HCT116 (cell line): ENCODE results near the gene GBP6. TPM values are rescaled to one million over a fixed set of nuclear protein-coding genes. Genes with fewer than 3 reads are reported as not detected.

Experiments
- ATAC-seq: fragments of 200-7000 bp; cut with Tn5 transposase; 2 replicates; pipeline ENCODE4 v1.9.1; 2020; ENCODE audit warnings: mild to moderate bottlenecking, moderate library complexity
- BruUV-seq: library from RNA; stranded (reverse); fragments of 400-500 nt; replicated peaks from 2 replicates; lab custom pipeline; 2021; lab: Mats Ljungman, UMichigan
- CTCF ChIA-PET: fragments of 300-600 bp; sonication (Branson Sonifier 250); formaldehyde crosslinking; loops from one replicate; lab custom pipeline; 2021; ENCODE audit warnings: antibody characterized with exemption; lab: Charles Lee
- POLR2A ChIA-PET: fragments of 300-600, 350-600 bp; sonication (Branson Sonifier 250); formaldehyde crosslinking; loops from one replicate; lab custom pipeline; 2021; ENCODE audit warnings: antibody characterized with exemption; lab: Charles Lee
- RAD21 ChIA-PET, 2 experiments: fragments of 300-600 bp; sonication (Branson Sonifier 250); formaldehyde crosslinking; loops; one replicate each; lab custom pipeline; 2023; ENCODE audit warnings: low total read pairs in 2 of 2; ENCODE audit not compliant: uncharacterized antibody in 2 of 2, unreplicated experiment in 2 of 2, low non-redundant PET in 1 of 2; lab: Charles Lee
- DNase-seq: peaks from one replicate; pipeline ENCODE4 v3.0.0-alpha.2; 2010; ENCODE audit warnings: low read depth, low spot score
- H2AFZ ChIP-seq: fragments of 200-600 bp; shearing (Covaris generic), sonication (generic); 2 replicates; pipeline ENCODE4 v1.6.1; 2017; ENCODE audit warnings: low read depth, mixed run types, mixed read lengths, antibody characterized with exemption, low read length; ENCODE audit not compliant: poor library complexity, severe bottlenecking
- H3K27ac ChIP-seq: 2 replicates; pipeline ENCODE4 v1.5.1; 2012; ENCODE audit warnings: low read depth, low read length
- H3K27me3 ChIP-seq: fragments of 200-600 bp; sonication (generic); 2 replicates; pipeline ENCODE4 v1.6.1; 2016; ENCODE audit warnings: mixed run types, low read length, mixed read lengths; ENCODE audit not compliant: insufficient read depth
- H3K36me3 ChIP-seq, 2 experiments: fragments of 200-500 bp in 1 of 2; fragments of 200-600 bp in 1 of 2; sonication (Bioruptor generic) in 1 of 2; sonication (generic) in 1 of 2; 2 replicates each; pipeline versions ENCODE4 v1.5.1 to v1.6.1; 2014 to 2016; ENCODE audit warnings: low read length in 2 of 2, inconsistent platforms in 1 of 2, mixed read lengths in 1 of 2, mixed run types in 1 of 2; ENCODE audit not compliant: insufficient read depth in 2 of 2, control insufficient read depth in 1 of 2
- H3K4me1 ChIP-seq, 2 experiments: fragments of 200-600 bp in 1 of 2; sonication (generic) in 1 of 2; 2 replicates each; pipeline versions ENCODE4 v1.5.1 to v1.6.1; 2012 to 2017; ENCODE audit warnings: low read length in 2 of 2, inconsistent platforms in 1 of 2, mild to moderate bottlenecking in 1 of 2, mixed read lengths in 1 of 2, mixed run types in 1 of 2, moderate library complexity in 1 of 2; ENCODE audit not compliant: insufficient read depth in 2 of 2, control insufficient read depth in 1 of 2
- H3K4me2 ChIP-seq: fragments of 200-600 bp; sonication (generic); 2 replicates; pipeline ENCODE4 v1.6.1; 2017; ENCODE audit warnings: mixed run types, low read length, mixed read lengths
- H3K4me3 ChIP-seq, 2 experiments: fragments of 200-600 bp in 1 of 2; sonication (generic) in 1 of 2; replicated peaks in 1 of 2; 2 replicates each; pipeline ENCODE4 v1.5.1; 2011 to 2016; ENCODE audit warnings: low read length in 2 of 2, control low read depth in 1 of 2, low read depth in 1 of 2, mild to moderate bottlenecking in 1 of 2, mixed read lengths in 1 of 2, mixed run types in 1 of 2
- H3K79me2 ChIP-seq: fragments of 200-600 bp; sonication (generic); 2 replicates; pipeline ENCODE4 v1.6.1; 2017; ENCODE audit warnings: mild to moderate bottlenecking, mixed run types, low read length, moderate library complexity, mixed read lengths; ENCODE audit not compliant: insufficient read depth
- H3K9ac ChIP-seq: fragments of 200-600 bp; sonication (generic); 2 replicates; pipeline ENCODE4 v1.6.1; 2016; ENCODE audit warnings: low read length, mixed read lengths
- H3K9me2 ChIP-seq: fragments of 200-600 bp; sonication (generic), shearing (Covaris generic); 2 replicates; pipeline ENCODE4 v1.6.1; 2017; ENCODE audit warnings: mixed run types, mild to moderate bottlenecking, moderate library complexity; ENCODE audit not compliant: insufficient read depth
- H3K9me3 ChIP-seq, 2 experiments: fragments of 200-500 bp in 1 of 2; fragments of 200-600 bp in 1 of 2; sonication (Bioruptor generic) in 1 of 2; sonication (generic) in 1 of 2; 2 replicates each; pipeline ENCODE4 v1.6.1; 2014 to 2017; ENCODE audit warnings: low read length in 2 of 2, mixed read lengths in 2 of 2, inconsistent platforms in 1 of 2, low read depth in 1 of 2, mild to moderate bottlenecking in 1 of 2, mixed run types in 1 of 2, moderate library complexity in 1 of 2; ENCODE audit not compliant: control insufficient read depth in 1 of 2, insufficient read depth in 1 of 2
- H4K20me1 ChIP-seq: fragments of 200-600 bp; sonication (generic), shearing (Covaris generic); 2 replicates; pipeline ENCODE4 v1.6.1; 2017; ENCODE audit warnings: mixed run types, mild to moderate bottlenecking, moderate library complexity; ENCODE audit not compliant: insufficient read depth
- CBX3 ChIP-seq: IDR thresholded peaks from 2 replicates; pipeline ENCODE4 v1.6.1; 2012; ENCODE audit warnings: low read depth
- CEBPB ChIP-seq: IDR thresholded peaks from 2 replicates; pipeline ENCODE4 v1.6.1; 2012; ENCODE audit warnings: low read depth
- EGR1 ChIP-seq: IDR thresholded peaks from 2 replicates; pipeline ENCODE4 v1.6.1; 2012; ENCODE audit warnings: low read depth
- JUND ChIP-seq: IDR thresholded peaks from 2 replicates; pipeline ENCODE4 v1.6.1; 2012
- POLR2A ChIP-seq: IDR thresholded peaks from 2 replicates; pipeline ENCODE4 v1.7.0; 2011; ENCODE audit warnings: borderline replicate concordance; ENCODE audit not compliant: insufficient read depth, insufficient read length; ENCODE audit errors: extremely low read depth
- POLR2AphosphoS5 ChIP-seq: IDR thresholded peaks from 2 replicates; pipeline ENCODE4 v1.6.1; 2011; ENCODE audit warnings: mild to moderate bottlenecking, low read depth, low read length, moderate library complexity
- RAD21 ChIP-seq: IDR thresholded peaks from 2 replicates; pipeline ENCODE4 v1.6.1; 2012; ENCODE audit warnings: low read depth, mild to moderate bottlenecking
- SIN3A ChIP-seq: IDR thresholded peaks from 2 replicates; pipeline ENCODE4 v1.6.1; 2012; ENCODE audit warnings: low read depth
- SP1 ChIP-seq: IDR thresholded peaks from 2 replicates; pipeline ENCODE4 v1.6.1; 2012; ENCODE audit warnings: low read depth
- TCF7L2 ChIP-seq: IDR thresholded peaks from 2 replicates; pipeline ENCODE4 v1.7.0; 2011; ENCODE audit warnings: borderline replicate concordance, inconsistent platforms; ENCODE audit not compliant: insufficient read depth, insufficient read length; ENCODE audit errors: extremely low read depth
- YY1 ChIP-seq: IDR thresholded peaks from 2 replicates; pipeline ENCODE4 v1.6.1; 2011; ENCODE audit warnings: low read length, low read depth, moderate library complexity, mild to moderate bottlenecking; ENCODE audit not compliant: insufficient replicate concordance; ENCODE audit errors: extremely low read depth
- ZFX ChIP-seq: fragments of 450-650 bp; IDR thresholded peaks from 2 replicates; pipeline ENCODE4 v1.6.1; 2017
- ZNF274 ChIP-seq: fragments of 200-500 bp; sonication (Bioruptor generic); IDR thresholded peaks from 2 replicates; pipeline ENCODE4 v1.6.1; 2014; ENCODE audit warnings: mild to moderate bottlenecking, low read depth, low read length, inconsistent platforms
- intact Hi-C: fragments of 100-400 bp; cut with micrococcal nuclease; formaldehyde crosslinking; loops from 2 replicates; pipeline ENCODE4 v1.10.0; 2022
- total RNA-seq: library from RNA; stranded (reverse); gene quantifications from one replicate; pipeline ENCODE4 v1.2.1, GENCODE V29; 2021; ENCODE audit not compliant: unreplicated experiment
- TF ChIP-seq, protein P1 (sequence below): IDR thresholded peaks from 2 replicates; pipeline ENCODE4 v1.6.1; 2012
- TF ChIP-seq, protein P2 (sequence below): IDR thresholded peaks from 2 replicates; pipeline ENCODE4 v1.6.1; 2012
- TF ChIP-seq, protein P3 (sequence below): IDR thresholded peaks from 2 replicates; pipeline ENCODE4 v1.6.1; 2012; ENCODE audit warnings: low read depth

The GBP6 gene
- total RNA-seq, 1 experiment from 2014 or later, result not detected

DNA sequence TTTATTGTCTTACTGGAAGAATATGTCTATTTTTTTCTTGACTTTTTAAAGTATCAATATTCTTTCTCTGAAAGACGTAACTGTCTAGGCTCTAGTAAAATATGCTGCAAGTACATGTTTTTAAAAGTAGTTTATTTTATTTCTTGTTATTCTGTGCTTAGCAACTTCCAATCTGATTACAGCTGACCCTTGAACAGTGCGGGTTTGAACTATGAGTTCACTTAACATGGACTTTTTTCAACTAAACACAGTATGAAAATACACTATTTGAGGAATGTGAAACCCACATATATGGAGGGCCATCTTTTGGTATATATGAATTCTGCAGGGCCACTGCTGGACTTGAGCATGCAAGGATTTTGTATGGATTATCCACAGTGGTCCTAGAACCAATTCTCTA, 26.8 kb downstream of the GBP6 start:
- Histone ChIP-seq H3K9ac (no peak overlapping the region), H3K9me2 (no peaks in the 10 kb centered on the region), H3K4me3 (no peak overlapping the region), H4K20me1 (no peaks in the 10 kb centered on the region), H3K36me3 (no peaks in the 10 kb centered on the region), H2AFZ (no peak overlapping the region), H3K27ac (no peak overlapping the region), H3K79me2 (no peaks in the 10 kb centered on the region), H3K9me3 (no peaks in the 10 kb centered on the region), H3K4me1 (no peaks in the 10 kb centered on the region), H3K4me2 (no peak overlapping the region), H3K27me3 (no peaks in the 10 kb centered on the region)
- ChIA-PET CTCF (no interaction called here), RAD21 (no interaction called here), POLR2A (no interaction called here)
- BruUV-seq, result no TSS peak
- ATAC-seq (no peak), DNase-seq (no peak)
- TF ChIP-seq ZNF274 (no peak), CBX3 (no peak), POLR2A (no peak), SP1 (no peak), TCF7L2 (no peak), ZFX (no peak), JUND (no peak), YY1 (no peak)
- TF ChIP-seq, protein P1, sequence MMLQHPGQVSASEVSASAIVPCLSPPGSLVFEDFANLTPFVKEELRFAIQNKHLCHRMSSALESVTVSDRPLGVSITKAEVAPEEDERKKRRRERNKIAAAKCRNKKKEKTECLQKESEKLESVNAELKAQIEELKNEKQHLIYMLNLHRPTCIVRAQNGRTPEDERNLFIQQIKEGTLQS, result no peak
- TF ChIP-seq, protein P2, sequence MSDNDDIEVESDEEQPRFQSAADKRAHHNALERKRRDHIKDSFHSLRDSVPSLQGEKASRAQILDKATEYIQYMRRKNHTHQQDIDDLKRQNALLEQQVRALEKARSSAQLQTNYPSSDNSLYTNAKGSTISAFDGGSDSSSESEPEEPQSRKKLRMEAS, result no peak
- intact Hi-C loops, result no loop called here

DNA sequence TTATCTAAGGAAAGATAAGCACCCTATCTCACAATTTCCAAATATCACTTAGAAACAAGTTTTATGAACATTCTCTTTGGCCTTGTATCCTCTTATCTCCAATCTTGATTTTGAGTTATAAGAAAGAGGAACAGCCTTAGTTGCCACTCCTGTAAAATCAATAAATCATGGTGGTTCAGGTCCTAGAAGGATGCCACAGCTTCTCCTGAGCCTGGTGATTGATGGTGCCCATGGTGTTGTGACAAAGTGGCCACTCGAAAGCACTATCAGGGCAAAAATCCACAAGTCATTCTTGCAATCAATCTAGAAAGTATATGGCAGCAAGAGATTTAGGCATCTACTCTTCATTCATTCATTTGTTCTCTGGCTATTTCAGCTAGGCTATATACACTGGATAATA, 27.8 kb downstream of the GBP6 start:
- no peaks in the 10 kb centered on the region for H3K79me2 ChIP-seq
- POLR2A ChIA-PET, result no interaction called here
- intact Hi-C loops, result no loop called here
- DNase-seq (no peak), ATAC-seq (no peak)
- H4K20me1 ChIP-seq, result no peaks in the 10 kb centered on the region
- BruUV-seq, result no TSS peak
- no peaks in the 10 kb centered on the region for H3K27me3 ChIP-seq
- no peak overlapping the region for H3K4me2 ChIP-seq
- H2AFZ ChIP-seq, result no peak overlapping the region
- no peak overlapping the region for H3K4me3 ChIP-seq
- no peaks in the 10 kb centered on the region for H3K36me3 ChIP-seq
- no peaks in the 10 kb centered on the region for H3K9me3 ChIP-seq
- CTCF ChIA-PET, result no interaction called here
- RAD21 ChIA-PET, result no interaction called here
- no peaks in the 10 kb centered on the region for H3K9me2 ChIP-seq
- no peak overlapping the region for H3K27ac ChIP-seq
- no peak overlapping the region for H3K9ac ChIP-seq
- no peaks in the 10 kb centered on the region for H3K4me1 ChIP-seq
- TF ChIP-seq SIN3A (no peak), CBX3 (no peak), EGR1 (no peak), RAD21 (no peak), SP1 (no peak), ZNF274 (no peak), YY1 (no peak), CEBPB (no peak), POLR2AphosphoS5 (no peak)
- TF ChIP-seq, protein P1, result no peak
- TF ChIP-seq, protein P3, sequence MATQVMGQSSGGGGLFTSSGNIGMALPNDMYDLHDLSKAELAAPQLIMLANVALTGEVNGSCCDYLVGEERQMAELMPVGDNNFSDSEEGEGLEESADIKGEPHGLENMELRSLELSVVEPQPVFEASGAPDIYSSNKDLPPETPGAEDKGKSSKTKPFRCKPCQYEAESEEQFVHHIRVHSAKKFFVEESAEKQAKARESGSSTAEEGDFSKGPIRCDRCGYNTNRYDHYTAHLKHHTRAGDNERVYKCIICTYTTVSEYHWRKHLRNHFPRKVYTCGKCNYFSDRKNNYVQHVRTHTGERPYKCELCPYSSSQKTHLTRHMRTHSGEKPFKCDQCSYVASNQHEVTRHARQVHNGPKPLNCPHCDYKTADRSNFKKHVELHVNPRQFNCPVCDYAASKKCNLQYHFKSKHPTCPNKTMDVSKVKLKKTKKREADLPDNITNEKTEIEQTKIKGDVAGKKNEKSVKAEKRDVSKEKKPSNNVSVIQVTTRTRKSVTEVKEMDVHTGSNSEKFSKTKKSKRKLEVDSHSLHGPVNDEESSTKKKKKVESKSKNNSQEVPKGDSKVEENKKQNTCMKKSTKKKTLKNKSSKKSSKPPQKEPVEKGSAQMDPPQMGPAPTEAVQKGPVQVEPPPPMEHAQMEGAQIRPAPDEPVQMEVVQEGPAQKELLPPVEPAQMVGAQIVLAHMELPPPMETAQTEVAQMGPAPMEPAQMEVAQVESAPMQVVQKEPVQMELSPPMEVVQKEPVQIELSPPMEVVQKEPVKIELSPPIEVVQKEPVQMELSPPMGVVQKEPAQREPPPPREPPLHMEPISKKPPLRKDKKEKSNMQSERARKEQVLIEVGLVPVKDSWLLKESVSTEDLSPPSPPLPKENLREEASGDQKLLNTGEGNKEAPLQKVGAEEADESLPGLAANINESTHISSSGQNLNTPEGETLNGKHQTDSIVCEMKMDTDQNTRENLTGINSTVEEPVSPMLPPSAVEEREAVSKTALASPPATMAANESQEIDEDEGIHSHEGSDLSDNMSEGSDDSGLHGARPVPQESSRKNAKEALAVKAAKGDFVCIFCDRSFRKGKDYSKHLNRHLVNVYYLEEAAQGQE, result no peak
